ENCODE measurements around the gene PTPRG.

Gene PTPRG

GRCh38 chr3:61908382-61908781 is 347.0 kb downstream of the PTPRG start:
- Histone ChIP-seq H3K4me3 (replicated peaks; ENCODE audit: low read depth, low read length) (no peak overlapping the region), H3K36me3 (ENCODE audit: control insufficient read depth, insufficient read depth, low read length) (no peaks in the 10 kb centered on the region), H3K27me3 (replicated peaks; ENCODE audit: control insufficient read depth, insufficient read depth, low read length) (no peaks in the 10 kb centered on the region)
- no peak for TF ChIP-seq CTCF (IDR thresholded peaks at IDR 0.05; ENCODE audit: insufficient read depth, low read length, poor library complexity, severe bottlenecking)
- no peak for DNase-seq (ENCODE audit: extremely low read depth, insufficient read length)

GRCh38 chr3:61910732-61911131 is 349.4 kb downstream of the PTPRG start:
- TF ChIP-seq CTCF (IDR thresholded peaks at IDR 0.05; ENCODE audit: insufficient read depth, low read length, poor library complexity, severe bottlenecking): no peak
- DNase-seq (ENCODE audit: extremely low read depth, insufficient read length): no peak
- H3K36me3 ChIP-seq (ENCODE audit: control insufficient read depth, insufficient read depth, low read length): no peaks in the 10 kb centered on the region
- H3K4me3 ChIP-seq (replicated peaks; ENCODE audit: low read depth, low read length): no peak overlapping the region
- no peaks in the 10 kb centered on the region; the same call in 1 of the 2 replicates for H3K27me3 ChIP-seq (replicated peaks; ENCODE audit: control insufficient read depth, insufficient read depth, low read length)

GRCh38 chr3:61912158-61912557 is 350.8 kb downstream of the PTPRG start:
- no peak for DNase-seq (ENCODE audit: extremely low read depth, insufficient read length)
- no peak for TF ChIP-seq CTCF (IDR thresholded peaks at IDR 0.05; ENCODE audit: insufficient read depth, low read length, poor library complexity, severe bottlenecking)
- no peak overlapping the region for H3K4me3 ChIP-seq (replicated peaks; ENCODE audit: low read depth, low read length)
- no peaks in the 10 kb centered on the region for H3K36me3 ChIP-seq (ENCODE audit: control insufficient read depth, insufficient read depth, low read length)
- no peaks in the 10 kb centered on the region; the same call in 1 of the 2 replicates for H3K27me3 ChIP-seq (replicated peaks; ENCODE audit: control insufficient read depth, insufficient read depth, low read length)

- no peak for DNase-seq (ENCODE audit: extremely low read depth, insufficient read length)
- Histone ChIP-seq H3K4me3 (replicated peaks; ENCODE audit: low read depth, low read length) (no peak overlapping the region), H3K27me3 (replicated peaks; ENCODE audit: control insufficient read depth, insufficient read depth, low read length) (no peaks in the 10 kb centered on the region; the same call in 1 of the 2 replicates), H3K36me3 (ENCODE audit: control insufficient read depth, insufficient read depth, low read length) (no peaks in the 10 kb centered on the region)
- no peak for TF ChIP-seq CTCF (IDR thresholded peaks at IDR 0.05; ENCODE audit: insufficient read depth, low read length, poor library complexity, severe bottlenecking)
Observed at GRCh38 chr3:61913701-61914100, 352.3 kb downstream of the PTPRG start.

- TF ChIP-seq CTCF (IDR thresholded peaks at IDR 0.05; ENCODE audit: insufficient read depth, low read length, poor library complexity, severe bottlenecking): no peak
- Histone ChIP-seq H3K4me3 (replicated peaks; ENCODE audit: low read depth, low read length) (no peak overlapping the region), H3K36me3 (ENCODE audit: control insufficient read depth, insufficient read depth, low read length) (no peaks in the 10 kb centered on the region), H3K27me3 (replicated peaks; ENCODE audit: control insufficient read depth, insufficient read depth, low read length) (no peaks in the 10 kb centered on the region; the same call in 1 of the 2 replicates)
- no peak for DNase-seq (ENCODE audit: extremely low read depth, insufficient read length)
Observed at GRCh38 chr3:61914276-61914675, 352.9 kb downstream of the PTPRG start.

GRCh38 chr3:61915296-61915695 is 353.9 kb downstream of the PTPRG start:
- H3K27me3 ChIP-seq (replicated peaks; ENCODE audit: control insufficient read depth, insufficient read depth, low read length): no peaks in the 10 kb centered on the region; the same call in 1 of the 2 replicates
- no peak for DNase-seq (ENCODE audit: extremely low read depth, insufficient read length)
- no peaks in the 10 kb centered on the region for H3K36me3 ChIP-seq (ENCODE audit: control insufficient read depth, insufficient read depth, low read length)
- no peak overlapping the region for H3K4me3 ChIP-seq (replicated peaks; ENCODE audit: low read depth, low read length)
- no peak for TF ChIP-seq CTCF (IDR thresholded peaks at IDR 0.05; ENCODE audit: insufficient read depth, low read length, poor library complexity, severe bottlenecking)
